NCI-H1048 (cell line): ENCODE data around the gene FATE1.
"Not testable (repeated sequence)": the region's sequence is repeated elsewhere in the genome, so short reads cannot be mapped to it uniquely, and the experiment has no call there.

Source experiments
- DNase-seq: peaks from one replicate; lab custom pipeline; 2025; lab: John Stamatoyannopoulos, UW

The FATE1 gene

GRCh38 chrX:151715752-151716151 is at the start of gene FATE1:
Gene FATE1 (plus strand): TSS chrX:151716035. CDS start chrX:151716120, 85 bp downstream.
- no peak for DNase-seq

- DNase-seq, result no peak
These were observed 40.6 kb upstream of the FATE1 start for GRCh38 chrX:151675121-151675746.

GRCh38 chrX:151676196-151676595 is 39.6 kb upstream of the FATE1 start:
- DNase-seq, result no peak

DNA sequence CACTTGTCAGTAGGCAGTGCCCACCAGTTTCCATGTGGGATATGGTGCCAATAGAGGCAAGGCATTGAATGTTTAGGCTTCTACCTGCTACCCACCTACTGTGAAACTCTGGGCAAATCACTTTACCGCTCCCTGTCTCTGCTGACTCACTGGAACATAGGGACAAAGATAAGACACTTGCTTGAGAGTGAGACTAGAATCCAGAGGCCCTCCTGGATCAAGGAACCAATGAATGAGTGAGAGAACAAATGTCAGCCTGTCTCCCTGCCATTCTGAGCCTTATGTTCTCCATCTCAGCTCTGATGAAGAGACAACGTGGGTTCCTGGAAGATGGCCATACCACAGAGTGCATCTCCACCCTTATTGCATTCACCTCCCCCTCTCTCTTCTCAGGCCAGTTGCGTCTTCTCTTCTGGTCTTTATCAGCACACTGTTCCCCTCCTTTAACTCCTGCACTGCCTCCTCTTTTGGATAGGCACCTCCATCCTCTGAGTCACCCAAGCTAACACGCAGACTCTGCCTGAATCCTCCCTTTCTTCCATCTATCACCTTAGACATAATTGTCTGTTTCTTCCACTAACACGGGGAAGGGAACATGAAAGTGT is 35.9 kb upstream of the FATE1 start:
- DNase-seq, result no peak

DNA sequence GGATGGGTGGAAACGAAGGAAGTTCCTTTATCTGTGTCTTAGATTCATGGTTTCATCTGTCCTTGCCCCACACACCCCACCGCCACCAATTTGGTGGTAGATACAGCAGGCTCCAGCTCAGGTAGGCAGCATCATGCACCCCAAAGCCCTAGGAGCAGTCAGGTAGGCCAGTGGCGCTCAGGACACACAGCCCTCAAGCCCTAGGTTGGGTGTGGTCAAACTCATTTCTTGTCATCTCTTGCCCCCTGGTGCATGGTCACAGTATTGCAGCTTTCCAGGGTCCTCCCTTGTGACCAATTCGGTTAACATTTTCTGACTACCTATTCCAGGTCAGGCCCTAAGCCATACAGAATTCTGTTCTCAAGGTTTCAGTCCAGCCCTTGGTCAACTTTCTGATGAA is 35.0 kb upstream of the FATE1 start:
- DNase-seq, result no peak

DNA sequence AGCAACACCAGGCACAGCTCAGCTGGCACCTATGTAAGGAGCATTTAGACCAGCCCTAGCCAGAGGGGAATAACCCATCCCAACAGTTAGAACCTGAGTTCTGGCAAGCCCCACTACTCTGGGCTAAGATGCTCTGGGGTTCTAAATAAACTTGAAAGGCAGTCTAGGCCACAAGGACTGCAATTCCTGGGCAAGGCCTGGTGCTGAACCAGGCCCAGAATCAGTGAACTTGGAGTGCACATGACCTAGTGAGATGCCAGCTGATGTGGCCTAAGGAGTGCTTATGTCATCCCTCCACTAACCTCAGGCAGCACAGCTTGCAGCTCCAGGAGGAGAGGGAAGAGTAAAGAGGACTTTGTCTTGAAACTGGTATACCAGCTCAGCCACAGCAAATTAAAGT is 28.2 kb upstream of the FATE1 start:
- DNase-seq, result no peak

GRCh38 chrX:151688695-151689094 is 27.1 kb upstream of the FATE1 start:
- DNase-seq, result no peak

DNA sequence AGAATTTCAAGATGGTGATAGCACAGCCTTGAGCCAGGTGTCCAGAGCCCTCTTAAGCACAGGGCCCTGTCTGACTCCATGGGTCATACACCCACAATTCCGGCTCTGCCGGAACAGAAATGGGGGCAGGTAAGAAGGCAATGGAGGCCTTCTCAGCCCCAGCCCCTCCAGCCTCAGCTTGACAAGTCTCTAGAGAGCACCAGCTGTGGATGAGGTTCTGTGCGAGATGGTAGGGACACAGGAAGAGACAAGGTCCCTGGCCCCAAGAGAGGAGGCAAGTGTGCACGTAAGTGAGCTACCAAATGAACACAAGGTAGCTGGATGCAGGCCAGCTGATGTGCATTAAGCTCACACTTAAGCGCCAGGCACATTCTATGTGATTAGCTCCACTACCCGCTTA is 23.0 kb upstream of the FATE1 start:
- DNase-seq, result no peak

DNA sequence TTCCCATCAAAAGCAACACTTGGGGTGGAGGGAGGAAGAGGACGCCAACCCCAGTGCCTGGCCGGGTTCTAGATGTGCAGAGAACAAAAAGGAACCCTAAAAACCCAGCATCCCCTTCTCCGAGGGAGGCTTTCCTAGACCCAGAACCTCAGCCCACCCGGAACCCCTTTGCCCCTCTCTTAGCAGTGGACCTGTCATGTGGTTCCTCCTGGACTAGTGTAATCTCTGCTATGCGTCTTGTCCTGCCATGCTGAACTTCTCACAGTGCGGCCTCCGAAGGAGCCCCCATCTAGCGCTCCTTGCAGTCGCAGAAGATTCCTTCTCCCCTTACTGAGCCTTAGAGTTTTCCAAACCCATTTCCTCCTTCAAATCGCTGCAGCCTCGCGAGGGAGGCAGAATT is 21.7 kb upstream of the FATE1 start:
- DNase-seq, result no peak

DNA sequence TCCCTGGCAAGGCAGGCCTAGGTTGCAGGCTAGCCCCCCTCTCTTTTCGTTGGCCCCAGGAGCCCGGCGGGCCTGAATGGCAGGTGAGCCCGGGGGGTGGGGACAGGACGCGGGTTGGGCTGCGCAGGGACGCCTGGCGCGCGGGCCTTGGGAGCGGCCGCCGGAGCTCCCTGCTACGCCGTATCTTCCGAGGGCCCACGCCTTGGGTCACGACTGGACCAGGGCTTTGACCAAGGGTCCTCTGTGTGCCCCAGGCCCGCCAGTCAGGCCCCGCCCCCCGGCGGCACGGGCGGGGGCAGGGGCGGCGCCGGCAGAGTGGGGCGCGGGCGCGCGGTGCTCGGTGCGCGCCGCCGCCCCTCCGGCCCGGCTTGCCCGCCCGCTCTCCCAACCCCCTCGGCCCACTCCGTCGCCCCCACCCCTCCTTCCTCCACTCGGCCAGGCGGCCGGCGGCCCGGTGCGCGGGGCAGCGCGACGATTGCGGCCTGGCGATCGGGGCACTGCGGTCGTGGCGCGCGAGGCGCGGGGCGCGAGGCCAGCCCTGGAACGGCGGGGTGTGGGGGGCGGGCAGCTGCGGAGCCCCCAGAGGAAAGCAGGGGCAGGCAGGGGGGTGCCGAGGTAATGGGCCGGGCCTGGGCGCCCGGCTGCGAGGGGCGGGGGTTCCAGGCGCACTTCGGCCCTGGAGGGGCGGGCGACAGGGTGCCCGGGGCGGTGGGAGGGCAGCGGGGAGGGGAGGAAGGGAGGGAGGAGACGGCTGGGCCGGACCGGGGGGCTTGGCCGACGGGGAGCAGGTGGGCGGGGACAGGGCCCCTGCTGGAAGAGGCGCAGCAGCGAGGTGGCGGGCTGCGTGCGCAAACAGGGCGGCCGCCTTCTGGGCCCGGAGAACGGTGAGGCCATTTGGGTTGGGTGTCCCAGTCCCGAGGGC is 20.9 kb upstream of the FATE1 start, which contains the start of gene PRRG3:
Gene PRRG3 (plus strand): TSS at position 798 of the 922 bp plus-strand sequence. CDS start 3,357 bp downstream, outside the sequence.
- no peak for DNase-seq

DNA sequence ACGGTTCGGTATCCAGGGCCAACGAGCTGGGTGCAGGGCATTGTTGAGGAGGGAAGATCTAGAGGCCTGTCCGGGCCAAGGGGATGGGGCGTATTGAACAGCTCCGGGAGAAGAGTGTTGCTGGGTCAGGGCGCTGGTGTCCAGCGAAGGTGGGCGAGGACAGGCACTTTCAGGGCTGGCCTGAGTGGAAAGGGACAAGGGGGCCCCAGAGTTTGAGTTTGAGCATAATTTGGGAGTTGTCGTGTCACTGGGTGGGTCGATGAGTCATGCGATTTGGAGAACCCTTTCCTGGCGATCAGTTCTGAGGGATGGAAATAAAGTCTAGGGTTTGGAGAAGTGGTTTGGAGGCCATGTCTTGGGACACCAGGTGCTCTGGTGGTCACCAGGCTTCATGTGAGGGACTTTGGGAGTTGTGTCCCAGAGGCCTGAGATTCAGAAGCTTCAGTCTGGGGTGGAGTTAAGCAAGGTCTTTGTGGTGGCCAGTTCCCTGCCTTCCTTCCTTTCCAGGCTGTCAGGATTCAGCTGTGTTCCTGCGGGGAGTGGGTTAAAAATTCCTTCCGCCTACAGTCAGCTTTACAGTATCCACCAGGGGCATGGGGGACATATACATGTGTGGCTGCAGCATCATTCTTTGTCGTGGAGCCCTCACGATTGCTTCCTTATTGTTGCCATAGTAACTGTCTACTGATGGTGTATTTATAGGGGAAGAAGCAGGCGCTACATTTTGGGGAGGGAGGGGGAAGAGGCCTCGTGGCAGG is 20.1 kb upstream of the FATE1 start:
- DNase-seq, result no peak

DNA sequence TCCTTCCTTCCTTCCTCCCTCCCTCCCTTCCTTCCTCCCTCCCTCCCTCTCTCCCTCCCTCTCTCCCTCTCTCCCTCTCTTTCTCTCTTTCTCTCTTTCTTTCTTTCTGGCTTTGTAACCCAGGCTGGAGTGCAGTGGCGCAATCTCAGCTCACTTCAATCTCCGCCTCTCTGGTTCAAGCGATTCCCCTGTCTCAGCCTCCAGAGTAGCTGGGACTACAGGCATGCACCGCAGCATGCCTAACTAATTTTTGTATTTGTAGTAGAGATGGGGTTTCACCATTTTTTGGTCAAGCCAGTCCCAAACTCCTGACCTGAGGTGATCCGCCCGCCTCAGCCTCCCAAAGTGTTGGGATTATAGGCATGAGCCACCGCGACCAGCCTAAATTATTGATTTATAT is 18.8 kb upstream of the FATE1 start:
- not testable (repeated sequence) for DNase-seq

GRCh38 chrX:151697522-151697921 is 18.3 kb upstream of the FATE1 start:
- no peak for DNase-seq

GRCh38 chrX:151698485-151698884 is 17.4 kb upstream of the FATE1 start:
- no peak for DNase-seq

GRCh38 chrX:151699746-151700145 is 16.1 kb upstream of the FATE1 start:
- no peak for DNase-seq

- DNase-seq, result no peak
These were observed 15.3 kb upstream of the FATE1 start for GRCh38 chrX:151700581-151700980.

DNA sequence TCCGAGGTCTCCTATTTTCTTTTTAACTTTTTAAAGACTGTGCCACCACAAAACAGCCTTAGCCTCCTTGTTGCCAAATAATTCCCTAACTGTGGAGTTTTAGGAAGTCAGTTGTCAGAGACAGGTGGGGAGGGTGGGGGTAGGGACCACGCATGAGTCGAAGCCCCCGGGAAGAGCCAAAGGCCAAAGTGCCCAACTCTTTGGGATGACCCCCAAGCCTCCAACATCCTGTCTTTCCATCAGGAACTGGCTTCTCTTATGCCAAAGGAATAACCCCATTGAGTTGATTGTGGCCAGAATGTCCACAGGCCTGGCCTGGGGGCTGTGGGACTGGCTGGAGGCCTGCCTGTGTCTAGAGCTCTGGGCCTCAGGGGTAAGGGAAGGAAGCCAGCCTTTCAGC is 14.8 kb upstream of the FATE1 start:
- DNase-seq, result no peak

GRCh38 chrX:151701531-151701930 is 14.3 kb upstream of the FATE1 start:
- no peak for DNase-seq

DNA sequence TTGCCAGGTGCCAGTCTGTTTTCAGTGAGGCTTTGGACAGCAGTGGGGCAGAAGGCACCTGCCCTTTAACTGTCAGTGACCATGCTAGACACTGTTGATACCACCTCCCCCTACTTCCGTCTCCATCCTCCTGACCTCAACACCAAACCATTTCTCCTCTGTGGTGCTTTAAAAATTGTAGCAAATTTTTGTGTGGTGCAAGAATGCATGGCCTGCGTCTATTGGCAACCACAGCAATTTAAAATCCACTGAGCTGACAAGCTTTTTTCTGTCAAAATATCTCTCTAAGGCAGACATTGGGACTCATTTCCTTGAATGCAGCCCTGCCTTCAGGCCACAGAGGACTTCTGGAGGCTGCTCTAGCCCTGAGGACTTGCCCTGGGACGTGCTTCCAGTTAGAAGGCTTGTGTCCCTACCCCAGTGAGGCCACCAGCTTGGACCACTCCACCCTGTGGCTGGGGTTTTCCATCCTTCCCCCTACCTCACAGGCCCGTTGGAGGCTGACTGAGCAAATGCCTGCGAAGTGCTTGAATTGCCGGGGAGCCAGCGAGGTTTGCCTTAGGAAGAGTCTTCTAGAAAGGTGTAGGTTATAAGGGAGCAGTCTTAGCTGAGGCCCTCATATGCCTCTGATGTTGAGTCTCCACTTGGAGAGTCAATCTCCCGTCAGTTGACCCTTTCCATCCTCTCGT is 13.7 kb upstream of the FATE1 start:
- no peak for DNase-seq

DNA sequence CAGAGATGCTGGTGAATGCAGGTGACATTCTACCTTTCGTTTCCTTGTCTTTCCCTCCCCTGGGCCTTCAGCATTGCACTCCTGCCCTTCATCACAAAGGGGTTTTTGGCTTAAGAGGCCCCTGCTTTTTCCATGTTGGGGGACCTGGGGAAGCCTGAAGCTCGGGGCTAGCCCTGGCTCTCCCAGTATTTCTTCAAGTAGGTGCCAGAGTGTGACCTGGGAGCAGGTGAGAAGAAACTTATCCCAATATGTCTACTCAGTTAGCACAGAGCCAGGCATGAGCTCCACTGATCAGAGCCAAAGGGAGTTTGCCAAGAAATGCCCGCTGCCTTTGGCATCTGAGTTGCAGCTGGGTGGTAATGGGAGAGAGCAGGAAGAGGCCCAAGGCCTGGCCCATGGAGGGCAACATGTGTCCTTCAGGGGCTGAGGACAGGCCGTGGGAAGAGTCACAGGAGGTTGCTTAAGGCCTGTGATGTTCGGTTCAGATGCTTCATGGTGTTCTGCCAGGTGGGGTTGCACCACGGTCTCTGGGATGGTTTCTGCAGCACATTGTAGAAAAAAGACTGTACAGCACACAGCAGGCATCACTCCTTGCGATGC is 13.0 kb upstream of the FATE1 start:
- DNase-seq, result no peak

GRCh38 chrX:151703487-151703886 is 12.3 kb upstream of the FATE1 start:
- no peak for DNase-seq
